ENCODE measurements around the gene EDIL3.

DNA sequence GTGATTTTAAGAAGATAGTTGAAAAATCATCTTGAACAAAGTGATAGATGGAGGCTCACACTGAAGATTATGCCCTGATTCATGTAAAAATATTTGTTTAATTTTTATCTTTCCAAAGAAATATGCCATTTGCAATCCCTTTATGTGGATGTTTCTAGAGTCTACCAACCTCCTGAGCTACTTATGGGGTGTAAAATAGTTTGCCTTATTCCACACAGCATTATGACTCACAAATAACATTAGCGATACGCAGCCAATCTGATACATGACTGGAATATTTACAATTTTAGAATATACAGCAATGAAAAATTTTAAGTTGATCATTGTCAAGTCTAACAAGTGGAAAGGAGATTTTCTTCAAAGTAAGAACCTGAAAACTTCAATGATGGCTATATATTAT is 327.5 kb downstream of the EDIL3 start:
- no peak for TF ChIP-seq EZH2 (IDR thresholded peaks at IDR 0.05; ENCODE audit: borderline replicate concordance, low read length)
- TF ChIP-seq CTCF (IDR thresholded peaks at IDR 0.05; ENCODE audit: low read length) = no peak

Measured in OCI-LY1 (cell line).